NOMO-1 treated with dmso at 0.1 percent for 144 hours (cell line): ENCODE data around the gene TTC34.

Experiments used
- DNase-seq: peaks from one replicate; lab custom pipeline; 2025; ENCODE audit not compliant: unreplicated experiment; lab: John Stamatoyannopoulos, UW

Gene TTC34, protein sequence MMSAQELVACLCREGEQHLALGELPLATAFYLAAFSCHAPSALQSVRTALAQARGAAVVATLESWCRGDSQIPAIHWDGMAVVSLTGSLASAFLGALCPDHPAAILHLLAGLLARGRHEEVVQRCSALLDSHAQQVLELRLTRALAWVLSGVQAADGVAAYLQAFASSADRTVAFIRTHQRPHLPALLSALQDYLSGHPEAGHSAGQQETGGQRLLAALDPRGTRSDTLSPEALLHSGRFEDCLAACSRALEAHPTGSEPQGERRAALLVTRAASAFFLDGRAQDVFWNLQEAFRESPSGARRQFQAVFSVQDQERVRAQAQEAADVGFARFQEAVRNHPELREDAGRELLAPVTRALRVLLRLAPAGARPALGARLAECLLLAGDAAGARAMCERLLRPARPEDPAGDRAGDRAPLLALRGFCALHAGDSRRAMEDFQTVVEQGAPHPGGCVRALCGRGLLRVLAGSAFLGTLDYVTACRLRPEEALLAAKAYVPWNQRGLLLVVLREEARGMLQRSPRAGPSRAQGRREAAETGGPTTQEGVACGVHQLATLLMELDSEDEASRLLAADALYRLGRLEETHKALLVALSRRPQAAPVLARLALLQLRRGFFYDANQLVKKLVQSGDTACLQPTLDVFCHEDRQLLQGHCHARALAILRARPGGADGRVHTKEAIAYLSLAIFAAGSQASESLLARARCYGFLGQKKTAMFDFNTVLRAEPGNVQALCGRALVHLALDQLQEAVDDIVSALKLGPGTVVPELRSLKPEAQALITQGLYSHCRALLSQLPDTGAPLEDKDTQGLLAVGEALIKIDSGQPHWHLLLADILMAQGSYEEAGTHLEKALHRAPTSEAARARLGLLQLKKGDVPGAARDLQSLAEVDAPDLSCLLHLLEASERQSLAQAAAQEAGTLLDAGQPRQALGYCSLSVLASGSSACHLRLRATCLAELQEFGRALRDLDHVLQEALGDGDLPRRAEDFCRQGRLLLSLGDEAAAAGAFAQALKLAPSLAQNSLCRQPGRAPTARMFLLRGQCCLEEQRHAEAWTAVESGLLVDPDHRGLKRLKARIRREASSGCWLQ

DNA sequence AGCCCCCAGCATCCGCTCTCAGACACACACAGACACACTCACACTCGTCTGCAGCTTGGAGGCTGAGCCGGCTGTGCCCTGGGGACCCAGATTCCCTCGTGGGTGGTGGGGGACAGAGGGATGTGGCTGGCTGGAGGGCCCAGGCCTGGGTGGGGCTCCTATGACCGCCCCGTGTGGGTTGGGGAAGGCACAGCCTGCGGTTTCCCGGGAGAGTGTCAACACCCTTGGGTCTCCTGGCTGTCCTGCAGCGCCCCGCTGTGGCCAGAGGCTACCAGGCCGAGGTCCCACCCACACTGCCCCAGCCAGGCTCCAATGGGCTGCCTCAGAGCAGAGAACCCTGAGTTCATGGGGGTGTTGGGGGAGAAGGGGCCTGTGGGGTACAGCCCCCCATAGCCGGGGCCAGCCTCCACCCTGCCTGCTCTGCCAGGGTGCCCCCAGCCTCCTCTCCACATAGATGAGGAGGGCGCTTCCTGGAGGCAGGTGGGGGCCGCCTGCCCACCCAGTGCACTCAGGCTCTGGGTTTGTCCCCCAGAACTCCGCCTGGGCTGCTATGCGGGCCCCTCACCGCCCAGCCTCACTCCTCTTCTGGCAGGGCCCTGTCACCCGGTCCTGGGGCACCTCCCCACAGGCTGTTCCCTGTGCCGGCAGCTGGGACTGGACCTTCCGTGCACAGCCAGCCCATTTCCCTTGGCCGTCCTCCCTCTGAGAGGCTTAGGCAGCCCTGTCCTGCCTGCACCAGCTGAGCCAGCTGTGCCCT is at the start of gene TTC34:
TSS of gene TTC34 (minus strand) at position 159 of the 757 bp plus-strand sequence. CDS start 866 bp downstream, outside the sequence.
- DNase-seq = no peak

DNA sequence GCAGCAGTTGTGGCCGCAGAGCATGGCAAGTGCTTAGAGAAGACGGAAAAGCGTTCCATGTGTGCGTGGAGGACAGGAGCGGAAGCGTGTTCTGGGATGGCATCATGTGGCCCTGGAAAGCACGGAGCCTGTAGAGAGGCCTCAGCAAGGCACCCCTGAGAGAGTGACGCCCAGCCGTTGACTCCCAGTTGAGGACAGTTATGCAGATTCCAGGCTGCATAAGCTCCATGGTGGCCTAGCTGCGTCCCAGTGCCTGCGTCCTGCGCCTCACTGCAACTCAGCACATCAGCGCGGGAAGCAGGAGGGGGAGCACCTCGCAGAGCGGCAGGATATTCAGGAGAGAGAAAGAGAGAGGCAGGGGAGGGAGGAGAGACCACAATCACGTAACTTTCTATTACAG is 49.0 kb upstream of the TTC34 start:
- DNase-seq = no peak

DNA sequence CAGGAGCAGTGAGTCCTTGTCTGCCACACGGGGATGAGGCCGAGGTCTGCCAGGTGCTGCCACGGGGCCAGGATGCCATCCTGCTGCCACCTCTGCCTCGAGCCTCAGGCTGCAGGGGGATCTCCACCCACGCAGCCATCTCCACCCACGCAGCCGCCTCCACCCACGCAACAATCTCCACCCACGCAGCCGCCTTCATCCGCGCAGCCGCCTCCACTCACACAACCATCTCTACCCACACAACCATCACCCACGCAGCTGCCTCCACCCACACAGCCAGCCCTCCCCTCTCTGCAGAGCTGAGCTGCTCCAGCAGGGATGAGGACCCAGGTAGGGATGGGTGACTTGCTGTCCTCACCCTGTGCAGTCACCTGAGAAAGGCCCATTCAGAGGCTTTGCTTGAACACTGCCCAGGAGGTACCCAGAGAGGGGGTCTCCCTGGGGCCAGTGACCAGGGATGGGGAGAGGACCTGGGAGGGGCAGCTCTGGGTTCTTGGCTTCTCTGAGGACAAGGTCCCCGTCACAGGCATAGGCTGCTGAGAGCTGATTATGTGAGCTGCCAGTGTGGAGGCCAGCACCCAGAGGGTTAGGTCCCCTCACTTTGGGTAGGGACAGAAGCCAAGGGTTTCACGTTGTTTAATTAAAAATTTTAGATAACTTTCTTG is 46.6 kb upstream of the TTC34 start:
- no peak for DNase-seq

DNA sequence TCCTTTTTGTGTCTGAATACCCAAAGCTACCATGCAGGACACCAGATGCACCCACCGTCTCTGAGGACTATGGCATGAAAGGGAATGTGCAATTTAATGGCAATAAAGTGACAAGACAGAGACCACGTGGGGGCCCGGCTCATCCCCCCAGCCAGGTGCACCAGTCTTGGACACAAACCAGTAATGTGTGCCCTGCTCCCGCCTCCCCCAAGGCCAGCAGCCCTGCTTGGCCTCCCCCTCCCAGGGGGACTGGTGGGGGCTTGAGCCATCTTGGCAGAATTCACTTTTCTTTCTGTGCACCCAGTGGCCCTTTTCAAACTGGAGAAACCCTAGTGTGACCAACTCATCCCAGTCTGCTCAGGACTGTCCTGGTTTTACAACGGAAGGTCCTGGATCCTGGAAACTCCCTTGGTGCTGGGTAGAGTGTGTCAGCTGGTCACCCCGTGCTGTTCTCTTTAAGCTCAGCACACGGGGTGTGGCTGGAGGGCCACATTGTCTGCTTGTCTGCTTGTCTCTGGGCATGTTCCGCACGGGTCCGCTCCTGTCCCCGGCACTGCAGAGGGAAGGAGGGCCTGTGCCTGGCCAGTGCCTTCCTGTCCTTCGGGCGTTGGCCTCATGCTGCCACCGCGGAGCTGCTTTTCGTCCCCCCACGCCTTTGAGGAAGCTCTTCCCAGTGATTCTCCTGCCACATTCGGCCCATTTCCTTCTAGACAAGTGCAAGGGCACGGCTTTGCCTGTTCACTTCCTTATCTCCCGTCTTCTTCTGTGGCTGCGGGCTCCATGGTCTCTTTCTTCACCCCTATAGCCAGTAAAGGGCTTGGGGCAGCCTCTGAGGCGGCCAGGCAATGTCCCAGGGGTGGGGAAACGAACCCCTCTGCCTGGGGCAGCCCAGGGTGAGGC is 45.8 kb upstream of the TTC34 start:
- no peak for DNase-seq

DNA sequence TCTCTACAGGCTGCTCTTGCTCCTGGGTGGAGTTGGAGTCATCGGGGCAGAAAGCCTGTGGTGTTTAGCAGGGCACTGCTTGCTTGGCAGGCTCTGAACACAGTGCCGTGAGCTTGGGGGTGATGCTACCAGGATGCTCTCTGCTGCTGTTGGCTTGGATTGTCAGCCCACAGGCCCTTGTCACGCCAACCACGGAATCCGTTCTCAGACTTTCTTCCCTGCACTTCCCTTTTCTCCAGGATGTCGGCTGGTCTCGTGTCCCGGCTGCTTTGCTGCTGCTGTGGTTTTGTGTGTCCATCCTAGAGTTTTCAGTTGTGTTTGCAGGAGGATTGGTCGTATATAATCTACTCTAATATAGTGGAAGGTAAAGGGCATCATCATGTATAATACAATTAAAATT is 44.4 kb upstream of the TTC34 start:
- no peak for DNase-seq

DNA sequence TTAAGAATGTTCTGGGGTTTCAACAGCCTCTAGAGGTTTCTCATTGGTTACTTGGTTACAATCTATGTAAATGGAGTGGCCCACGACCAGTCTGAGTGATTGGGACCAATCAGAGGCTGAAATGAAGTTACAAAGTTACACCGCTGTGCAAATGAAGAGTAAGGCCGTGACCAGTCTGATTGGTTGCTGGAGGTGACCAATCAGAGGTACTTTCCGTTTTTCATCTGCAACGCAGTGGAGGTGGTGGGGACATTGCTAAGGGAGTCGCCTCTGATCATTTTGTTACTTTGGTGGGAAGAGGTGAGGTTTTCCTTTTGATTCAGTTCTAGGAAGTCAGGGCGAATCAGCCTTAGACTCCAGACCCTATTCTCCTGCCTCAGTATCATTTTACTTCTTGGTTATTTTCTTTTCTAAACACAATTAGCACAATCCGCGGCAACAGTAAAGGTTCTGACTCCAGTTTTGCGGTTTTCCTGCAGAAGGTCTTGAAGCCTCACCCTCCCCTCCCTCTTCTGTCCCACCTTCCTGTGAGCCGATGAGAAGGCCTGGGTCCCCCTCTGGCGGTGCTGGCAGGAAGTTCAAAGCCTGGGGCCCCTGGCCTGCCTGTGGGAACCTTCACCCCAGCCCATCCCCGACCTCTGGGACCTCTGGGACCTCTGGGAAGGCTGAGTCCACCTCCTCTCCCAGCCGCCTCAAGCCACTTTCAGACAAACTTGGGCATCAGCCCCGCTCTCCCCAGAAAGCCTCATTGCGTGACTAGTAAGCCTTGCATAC is 38.7 kb upstream of the TTC34 start:
- DNase-seq = no peak

DNA sequence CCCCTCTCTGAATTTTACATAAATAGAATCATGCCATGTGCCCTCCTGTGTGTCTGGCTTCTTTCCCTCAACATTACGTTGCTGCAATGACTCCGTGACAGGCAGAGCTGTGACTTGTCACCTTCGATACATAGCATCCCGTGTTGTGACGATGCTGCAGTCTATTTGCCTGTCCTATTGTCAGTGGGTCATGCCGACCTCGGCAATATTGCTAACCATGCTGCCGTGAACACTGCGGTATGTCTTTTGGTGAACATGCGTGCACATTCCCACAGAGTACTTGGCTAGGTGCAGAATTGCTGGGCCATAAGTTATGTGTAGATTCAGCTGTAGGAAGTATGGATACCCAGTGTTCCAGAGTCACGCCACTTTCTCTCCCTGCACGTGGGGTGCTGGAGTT is 36.3 kb upstream of the TTC34 start:
- no peak for DNase-seq

DNA sequence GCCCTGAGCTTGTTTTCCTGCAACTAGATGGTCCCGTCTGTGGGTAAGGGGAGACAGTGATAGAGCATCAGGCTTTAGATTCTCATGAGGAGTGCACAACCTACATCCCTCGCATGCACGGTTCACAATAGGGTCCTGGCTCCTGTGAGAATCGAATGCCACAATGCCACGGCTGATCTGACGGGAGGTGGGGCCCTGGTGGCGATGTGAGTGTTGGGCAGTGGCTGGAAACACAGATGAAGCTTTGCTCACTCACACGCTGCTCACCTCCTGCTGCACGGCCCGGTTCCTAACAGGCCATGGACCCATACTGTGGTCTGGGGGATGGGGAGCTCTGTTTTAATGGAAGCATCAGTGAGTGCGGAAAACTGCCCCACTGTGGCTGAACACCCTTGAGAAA is 35.8 kb upstream of the TTC34 start:
- DNase-seq = no peak

DNA sequence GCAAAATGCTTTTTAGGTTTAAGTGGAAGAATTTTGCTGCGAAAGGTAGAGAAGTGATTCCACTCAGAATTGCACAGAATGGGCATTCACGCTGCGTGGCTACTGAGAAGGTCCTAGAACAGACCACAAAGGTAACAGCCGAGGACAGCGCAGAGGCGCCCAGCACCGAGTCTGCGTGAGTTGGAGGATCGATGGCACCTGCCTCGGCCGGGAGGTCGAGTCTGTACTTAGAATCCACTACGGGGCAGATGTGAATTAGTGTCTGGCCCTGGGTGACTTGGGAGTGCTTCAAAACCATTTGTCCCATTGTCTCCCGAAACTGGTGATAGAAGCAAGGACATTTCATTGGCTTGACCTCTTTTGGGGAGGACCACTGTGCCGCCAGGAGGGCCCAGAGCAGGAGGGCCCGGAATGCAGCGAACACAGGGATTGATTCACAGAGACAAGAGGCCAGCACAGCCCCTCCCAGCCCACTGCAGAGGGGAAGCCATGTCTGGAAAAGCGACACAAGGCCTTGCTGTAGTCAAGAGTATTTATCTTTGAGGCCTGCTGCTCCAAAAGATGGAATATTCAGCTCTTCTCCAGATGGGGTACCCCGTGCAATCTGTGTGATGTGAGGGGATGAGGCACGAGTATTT is 35.0 kb upstream of the TTC34 start:
- no peak for DNase-seq

DNA sequence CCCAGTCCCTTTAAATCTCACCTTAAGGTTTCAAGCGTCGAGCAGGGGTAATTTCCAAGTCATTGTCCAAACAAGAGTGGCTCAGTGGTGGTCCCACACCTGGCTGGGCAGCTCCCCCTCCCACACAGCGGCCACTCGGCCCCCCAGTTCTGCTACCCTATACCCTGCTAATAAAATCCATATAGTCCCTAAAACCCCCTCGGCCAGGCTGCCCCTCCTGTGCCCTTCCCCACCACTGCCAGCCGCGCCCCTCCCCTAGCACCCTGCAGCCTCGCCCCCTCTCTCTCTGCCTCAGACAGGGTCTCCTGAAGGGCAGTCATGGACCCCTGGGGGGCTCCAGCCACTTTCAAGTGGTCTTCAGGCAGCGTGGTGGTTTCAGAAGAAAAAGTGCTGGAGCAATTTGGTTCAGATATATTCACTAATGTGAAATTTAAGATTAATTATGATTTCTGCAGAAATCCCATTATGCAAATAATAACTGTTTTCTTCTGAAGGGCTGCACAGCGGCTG is 34.2 kb upstream of the TTC34 start:
- DNase-seq = no peak

DNA sequence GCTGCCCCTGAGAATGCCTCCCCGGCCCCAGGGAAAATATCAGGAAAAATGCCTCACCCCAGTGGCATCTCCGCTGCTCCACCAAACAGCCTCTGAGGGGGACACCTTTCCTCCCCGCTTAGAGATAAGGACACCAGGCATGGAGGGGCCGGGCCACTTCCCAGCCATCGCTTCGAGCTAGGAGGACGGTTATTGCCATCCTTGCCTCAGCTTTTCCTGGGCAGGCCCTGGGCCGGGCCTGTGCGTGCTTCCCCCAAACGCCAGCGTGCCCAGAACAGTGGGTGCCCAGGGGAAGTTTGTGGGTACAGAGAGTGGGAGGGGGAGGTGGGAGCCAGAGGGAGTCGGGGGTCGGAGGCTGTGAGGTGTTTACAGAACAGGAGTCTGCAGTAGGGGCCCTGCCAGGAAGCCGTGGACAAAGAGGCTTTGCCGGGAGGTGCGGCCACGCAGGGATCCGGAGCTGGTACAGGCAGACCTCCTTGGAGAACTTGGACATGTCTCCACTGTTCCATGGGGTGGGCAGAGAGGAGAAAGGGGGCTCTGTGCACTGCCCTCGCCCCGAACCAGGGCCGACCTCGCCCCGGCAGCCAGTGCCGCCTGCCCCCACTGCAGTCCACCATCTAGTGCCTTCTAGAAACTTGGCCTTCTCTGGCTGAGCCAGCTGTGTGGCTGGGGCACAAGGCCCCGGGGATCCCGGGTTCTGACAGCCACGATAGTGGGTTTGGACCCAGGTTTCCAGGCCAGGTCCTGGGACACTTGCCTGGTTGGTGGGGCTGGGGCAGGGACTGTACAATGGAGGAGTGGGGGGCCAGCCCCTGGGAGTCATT is 33.5 kb upstream of the TTC34 start:
- DNase-seq = no peak

DNA sequence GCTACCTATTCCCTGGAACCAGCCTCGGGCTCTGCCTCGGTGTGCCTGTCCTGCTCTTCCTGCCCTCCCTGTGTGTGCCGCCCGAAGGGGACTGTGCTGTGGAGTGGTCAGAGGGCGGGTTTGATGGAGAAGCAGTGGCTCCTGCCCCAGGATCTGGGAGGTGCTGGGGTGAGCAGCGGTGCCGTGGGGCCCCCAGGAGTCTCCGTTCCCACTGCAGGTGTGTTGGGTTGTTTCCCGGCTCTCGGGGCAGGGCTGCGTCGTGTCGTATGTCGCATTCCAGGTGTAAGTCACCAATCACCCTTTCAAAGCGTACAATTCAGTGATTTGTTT is 32.6 kb upstream of the TTC34 start:
- no peak for DNase-seq

DNA sequence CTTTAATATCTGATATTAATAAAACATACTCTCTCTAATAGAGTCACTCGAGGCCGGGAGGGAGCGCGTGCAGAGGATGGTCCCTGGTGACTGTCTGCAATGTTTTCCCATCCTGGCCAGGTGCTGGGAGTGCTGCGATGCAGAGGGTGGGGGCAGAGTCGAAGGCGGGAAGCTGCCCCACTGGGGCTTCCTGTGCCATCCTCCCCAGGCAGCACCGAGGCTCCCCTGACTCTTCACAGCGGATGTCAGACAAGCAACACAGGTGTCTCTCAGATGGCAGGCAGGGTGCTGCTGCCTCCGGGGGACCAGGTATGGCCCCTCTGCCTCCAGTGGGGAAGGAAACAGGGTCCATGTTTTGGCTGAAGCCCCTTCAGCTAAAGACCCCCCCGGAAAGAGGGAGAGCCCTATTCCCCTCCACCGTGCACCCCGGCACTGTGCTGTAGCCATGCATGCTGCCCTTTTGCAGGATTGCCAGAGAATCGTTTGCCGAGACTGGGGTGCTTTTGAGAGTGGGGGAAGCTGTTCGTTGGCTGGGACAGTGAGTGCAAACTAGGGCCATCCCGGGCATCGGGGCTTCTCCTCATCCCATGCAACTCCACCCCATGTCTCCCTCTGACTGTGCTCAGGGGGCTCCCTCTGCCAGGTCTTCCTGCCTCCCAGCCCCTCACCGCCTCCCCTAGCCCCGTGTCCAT is 32.1 kb upstream of the TTC34 start:
- DNase-seq = no peak

DNA sequence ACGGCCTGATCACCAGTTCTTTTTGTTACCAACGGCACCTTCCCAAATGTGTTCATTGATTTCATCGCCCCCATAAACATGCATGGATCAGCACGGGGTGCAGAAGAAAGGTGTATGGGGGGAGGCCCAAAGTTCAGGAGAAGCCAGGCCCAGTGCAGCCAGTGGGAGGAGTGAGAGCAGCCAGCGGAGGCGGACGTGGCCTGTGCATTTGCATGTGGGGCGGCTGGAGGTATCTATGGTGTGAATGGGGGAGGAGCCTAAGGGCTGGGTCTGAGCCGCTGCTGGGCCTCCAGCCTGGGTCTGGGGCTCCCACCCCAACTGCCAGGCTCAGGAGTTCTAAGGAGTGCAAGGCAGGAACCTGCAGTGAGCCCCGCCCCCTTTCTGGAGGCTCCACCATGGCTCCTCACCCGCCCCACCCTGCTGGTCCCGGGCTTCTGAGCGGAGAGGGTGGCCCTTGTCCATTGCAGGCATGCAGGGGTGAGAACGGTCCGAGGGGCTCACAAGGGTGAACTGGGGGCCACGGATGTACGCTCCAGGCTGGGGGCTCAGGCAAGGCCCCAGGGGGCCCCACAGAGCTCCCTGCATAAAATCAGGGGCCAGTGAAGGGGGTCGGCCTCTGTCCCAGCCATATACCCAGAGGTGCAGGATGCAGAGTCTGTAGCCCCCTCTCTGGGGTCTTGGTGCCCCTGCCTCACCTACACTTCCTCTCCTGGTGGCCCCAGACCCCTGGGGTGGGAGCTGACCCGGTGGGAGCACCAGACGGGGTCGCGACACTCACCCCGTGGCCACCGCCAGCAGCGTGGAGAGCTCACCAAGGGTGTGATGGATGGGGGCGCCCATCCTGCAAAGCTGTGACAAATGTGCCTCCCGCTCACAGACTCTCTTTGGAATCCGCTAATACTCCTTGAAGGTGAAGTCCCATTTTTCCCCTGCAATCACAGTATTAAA is 31.3 kb upstream of the TTC34 start:
- DNase-seq = no peak

DNA sequence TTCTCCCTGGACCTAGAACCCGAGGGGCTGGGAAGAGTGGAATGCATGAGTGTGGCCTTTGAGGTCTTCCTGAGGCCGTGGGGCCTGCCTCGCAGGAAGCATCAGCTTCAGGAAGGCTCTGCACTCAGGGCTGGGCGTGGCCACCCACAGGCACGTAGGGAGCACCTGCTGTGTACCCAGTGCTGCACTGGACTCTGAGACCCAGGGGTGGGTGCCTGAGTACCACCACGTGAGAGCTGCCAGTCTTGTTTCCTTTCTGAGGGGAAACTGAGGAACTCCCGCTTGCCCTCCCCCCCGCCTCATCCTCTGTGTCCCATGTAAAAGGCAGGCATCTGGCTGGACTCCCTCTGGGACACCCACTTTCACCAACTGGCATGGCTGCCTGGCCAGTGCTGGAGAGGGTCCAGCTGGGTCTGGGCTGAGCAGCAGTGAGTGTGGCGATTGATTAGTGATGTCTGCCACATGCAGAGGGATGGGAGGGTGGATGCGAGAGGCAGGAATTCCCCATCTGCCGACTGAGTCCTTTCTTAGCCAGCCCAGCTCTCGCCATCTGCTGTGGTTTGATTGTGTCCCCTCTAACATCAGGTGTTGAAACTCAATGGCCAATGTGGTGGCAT is 30.2 kb upstream of the TTC34 start:
- DNase-seq = no peak
